NB4 (cell line): Measurements from ENCODE around the gene SDC3.

Experiments
- CTCF ChIP-seq: IDR thresholded peaks from one replicate; pipeline ENCODE4 v1.5.1; 2012; ENCODE audit warnings: low read depth, low read length
- POLR2A ChIP-seq: IDR thresholded peaks from 2 replicates; pipeline ENCODE4 v1.6.1; 2011; ENCODE audit warnings: mild to moderate bottlenecking; ENCODE audit not compliant: insufficient read length; ENCODE audit errors: extremely low read depth

GRCh38 chr1:30847358-30847972 is 61.1 kb downstream of the SDC3 start:
- TF ChIP-seq POLR2A, result no peak
- TF ChIP-seq CTCF, result no peak
